22Rv1 (cell line): ENCODE results near the gene IQCE.

Source experiments
- H3K27ac ChIP-seq: fragments of 450-650 bp; 2 replicates; pipeline ENCODE4 v1.5.1; 2017
- ZFX ChIP-seq: fragments of 450-650 bp; IDR thresholded peaks from 2 replicates; pipeline ENCODE4 v1.6.1; 2017; ENCODE audit warnings: antibody characterized with exemption, borderline replicate concordance
- TF ChIP-seq, protein P1 (sequence below): fragments of 450-650 bp; IDR thresholded peaks from 2 replicates; pipeline ENCODE4 v1.5.1; 2017; ENCODE audit warnings: mild to moderate bottlenecking

IQCE gene

GRCh38 chr7:2542916-2543871 is 15.6 kb upstream of the IQCE start:
- no peak overlapping the region for H3K27ac ChIP-seq

DNA sequence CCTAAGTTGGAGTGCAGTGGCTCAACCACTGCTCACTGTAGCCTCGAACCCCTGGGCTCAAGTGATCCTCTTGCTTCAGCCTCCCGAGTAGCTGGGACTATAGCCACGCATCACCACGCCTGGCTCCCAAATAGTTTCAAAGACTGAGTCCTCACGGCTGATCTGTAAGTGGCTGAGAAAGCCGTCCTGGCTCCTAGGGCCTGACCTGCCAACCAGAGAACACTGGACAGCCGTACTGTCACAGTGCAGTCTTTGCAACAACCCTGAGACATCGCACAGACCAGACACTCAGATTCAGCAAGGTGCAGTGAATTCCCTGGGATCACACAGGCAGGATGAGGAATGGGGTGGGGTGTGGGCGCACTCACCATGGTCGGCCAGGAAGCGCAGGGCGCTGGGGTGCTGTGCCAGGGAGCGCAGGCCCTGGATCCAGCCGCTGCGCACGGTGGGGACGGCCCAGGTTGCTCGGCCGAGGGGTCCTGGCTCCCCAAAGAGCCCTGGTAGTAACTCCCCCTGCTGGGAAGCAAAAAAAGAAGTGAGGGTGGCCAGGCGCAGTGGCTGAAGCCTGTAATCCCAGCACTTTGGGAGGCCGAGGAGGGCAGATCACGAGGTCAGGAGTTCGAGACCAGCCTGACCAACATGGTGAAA is 14.1 kb upstream of the IQCE start:
- TF ChIP-seq, protein P1, sequence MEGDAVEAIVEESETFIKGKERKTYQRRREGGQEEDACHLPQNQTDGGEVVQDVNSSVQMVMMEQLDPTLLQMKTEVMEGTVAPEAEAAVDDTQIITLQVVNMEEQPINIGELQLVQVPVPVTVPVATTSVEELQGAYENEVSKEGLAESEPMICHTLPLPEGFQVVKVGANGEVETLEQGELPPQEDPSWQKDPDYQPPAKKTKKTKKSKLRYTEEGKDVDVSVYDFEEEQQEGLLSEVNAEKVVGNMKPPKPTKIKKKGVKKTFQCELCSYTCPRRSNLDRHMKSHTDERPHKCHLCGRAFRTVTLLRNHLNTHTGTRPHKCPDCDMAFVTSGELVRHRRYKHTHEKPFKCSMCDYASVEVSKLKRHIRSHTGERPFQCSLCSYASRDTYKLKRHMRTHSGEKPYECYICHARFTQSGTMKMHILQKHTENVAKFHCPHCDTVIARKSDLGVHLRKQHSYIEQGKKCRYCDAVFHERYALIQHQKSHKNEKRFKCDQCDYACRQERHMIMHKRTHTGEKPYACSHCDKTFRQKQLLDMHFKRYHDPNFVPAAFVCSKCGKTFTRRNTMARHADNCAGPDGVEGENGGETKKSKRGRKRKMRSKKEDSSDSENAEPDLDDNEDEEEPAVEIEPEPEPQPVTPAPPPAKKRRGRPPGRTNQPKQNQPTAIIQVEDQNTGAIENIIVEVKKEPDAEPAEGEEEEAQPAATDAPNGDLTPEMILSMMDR = no peak
- TF ChIP-seq ZFX = no peak
- no peak overlapping the region for H3K27ac ChIP-seq

More at GRCh38 chr7:2542916-2543871, 15.6 kb upstream of the IQCE start:
- TF ChIP-seq, protein P1 = no peak

- TF ChIP-seq ZFX = no peak
- TF ChIP-seq, protein P1 = no peak
- H3K27ac ChIP-seq = no peak overlapping the region
Measured at GRCh38 chr7:2545746-2546425, 12.9 kb upstream of the IQCE start.

DNA sequence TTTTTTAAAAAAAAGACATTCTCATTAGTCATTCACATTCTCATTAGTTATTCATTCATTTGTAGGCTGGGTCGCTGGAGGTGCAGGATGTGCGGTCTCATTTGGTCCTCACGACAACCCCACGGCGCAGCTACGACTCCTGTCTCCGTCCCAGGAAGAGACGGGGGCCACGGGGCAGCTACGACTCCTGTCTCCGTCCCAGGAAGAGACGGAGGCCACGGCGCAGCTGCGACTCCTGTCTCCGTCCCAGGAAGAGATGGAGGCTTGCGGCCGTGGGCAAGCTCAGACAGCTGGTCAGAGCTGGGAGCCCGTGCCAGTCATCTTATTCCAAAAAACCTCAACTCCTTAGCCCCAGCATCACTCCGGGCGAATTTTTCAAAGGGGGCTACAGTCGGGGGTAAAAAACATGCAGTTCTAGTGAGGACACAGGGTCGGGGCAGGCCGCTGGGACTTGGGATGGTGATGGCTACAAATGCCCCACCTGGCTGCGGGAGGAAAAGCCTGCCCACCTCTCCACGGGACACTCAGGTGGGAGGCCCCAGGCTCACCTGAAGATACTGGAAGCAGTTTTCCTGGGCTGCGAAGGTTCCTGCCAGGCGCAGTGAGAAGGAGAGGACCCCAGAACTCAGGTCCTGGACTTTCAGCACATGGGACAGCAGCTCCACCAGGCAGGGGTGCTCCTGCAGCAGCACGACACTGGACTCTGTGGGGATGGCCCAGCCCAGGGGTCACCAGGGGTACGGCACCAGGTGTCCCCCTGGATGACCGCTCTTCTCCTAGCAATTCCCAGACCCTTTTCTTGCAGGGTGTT is 11.8 kb upstream of the IQCE start:
- TF ChIP-seq, protein P1 = no peak
- TF ChIP-seq ZFX = no peak
- no peak overlapping the region for H3K27ac ChIP-seq

DNA sequence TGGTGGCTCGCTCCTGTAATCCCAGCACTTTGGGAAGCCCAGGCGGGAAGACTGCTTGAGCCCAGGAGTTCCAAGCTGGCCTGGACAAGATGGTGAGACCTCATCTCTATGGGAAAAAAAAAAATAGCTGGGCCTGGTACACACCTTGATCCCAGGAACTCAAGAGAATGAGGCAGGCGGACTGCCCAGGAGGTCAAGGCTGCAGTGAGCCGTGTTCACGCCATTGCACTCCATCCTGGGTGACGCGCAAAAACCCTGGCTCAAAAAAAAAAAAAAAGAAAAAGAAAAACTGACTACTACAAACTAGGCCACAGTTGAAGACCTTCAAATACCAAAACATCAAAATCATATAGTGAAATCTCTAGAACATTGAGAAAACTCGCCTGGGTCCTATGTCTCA is 7.4 kb upstream of the IQCE start:
- no peak for TF ChIP-seq ZFX
- TF ChIP-seq, protein P1 = no peak
- no peak overlapping the region for H3K27ac ChIP-seq

DNA sequence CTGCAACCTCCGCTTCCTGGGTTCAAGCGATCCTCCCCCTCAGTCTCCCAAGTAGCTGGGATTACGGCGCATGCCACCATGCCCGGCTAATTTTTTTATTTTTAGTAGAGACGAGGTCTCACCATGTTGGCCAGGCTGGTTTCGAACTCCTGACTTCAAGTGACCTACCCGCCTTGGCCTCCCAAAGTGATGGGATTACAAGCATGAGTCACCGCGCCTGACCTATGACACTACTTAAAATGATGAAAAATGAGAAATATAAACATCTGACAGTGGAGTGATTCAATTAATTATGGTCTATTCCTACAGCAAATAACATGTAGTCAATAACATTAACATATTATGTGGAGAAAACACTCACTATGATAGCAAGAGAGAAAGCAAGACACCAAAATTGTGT is 5.7 kb upstream of the IQCE start:
- TF ChIP-seq ZFX = no peak
- TF ChIP-seq, protein P1 = no peak
- H3K27ac ChIP-seq = no peak overlapping the region; the same call in 1 of the 2 replicates
